ENCODE results near the gene KLHL20. TPM values are rescaled to one million over a fixed set of nuclear protein-coding genes. Genes with fewer than 3 reads are reported as not detected.

Gene KLHL20
- total and polyA plus RNA-seq, 2 of the 8 experiments (the other 6 are each of a cell fraction or from before 2014, with no cell fraction given) = 4.9 to 12.3 TPM

DNA sequence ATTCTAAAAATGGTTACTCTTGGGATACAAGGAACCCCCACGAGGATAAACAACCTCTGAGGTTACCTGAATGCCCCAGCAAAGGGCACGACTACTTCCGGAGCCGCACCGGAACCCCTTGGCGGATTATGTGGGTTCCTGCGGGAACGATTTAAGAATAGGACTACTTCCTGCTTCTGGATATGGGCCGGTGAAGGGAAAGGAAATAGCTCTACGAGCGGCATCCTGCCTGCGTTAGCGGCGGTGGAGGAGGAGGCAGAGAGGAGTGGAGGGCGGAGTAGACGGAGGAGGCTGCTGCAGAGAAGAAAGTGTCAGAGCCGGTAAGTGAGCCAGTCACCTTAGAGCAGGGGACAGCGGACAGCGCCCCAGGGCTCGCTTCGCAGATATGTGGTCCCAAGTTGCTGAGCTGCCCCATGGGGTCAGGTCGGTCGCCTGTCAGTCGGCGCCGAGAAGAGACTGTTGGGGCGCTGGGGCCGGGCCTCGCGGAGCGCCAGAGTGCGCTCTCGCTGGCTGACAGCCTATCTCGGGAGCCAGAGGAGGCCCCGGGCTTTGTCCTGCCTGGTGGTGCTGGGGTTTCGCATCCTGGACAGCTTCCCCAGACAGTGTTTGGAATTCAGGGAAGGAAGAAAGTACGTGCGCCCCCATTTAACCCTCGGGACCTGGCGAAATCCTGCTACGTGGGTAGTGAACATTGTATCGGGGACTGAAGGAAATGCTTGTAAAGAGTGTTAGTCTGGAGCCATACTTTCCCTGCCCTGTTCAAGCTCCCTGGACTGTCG lies at the start of gene KLHL20 (continued):
- TF ChIP-seq RAD21 (IDR thresholded peaks at IDR 0.05 in 1 of 2, conservative IDR thresholded peaks at IDR 0.05 in 1 of 2; ENCODE audit: low read depth in 2 of 2, low read length in 2 of 2) (peak; percentile 5 to 30; a peak in 2 of 4 replicates), SRF (IDR thresholded peaks at IDR 0.05; ENCODE audit: low read depth, low read length) (peak; percentile 78), BCL11A (IDR thresholded peaks at IDR 0.05; ENCODE audit: low read depth in 2 of 2, low read length in 2 of 2) (no peak), POU5F1 (IDR thresholded peaks at IDR 0.05; ENCODE audit: low read depth, low read length) (peak; percentile 60; the same call in 1 of the 2 replicates), POLR2A (IDR thresholded peaks at IDR 0.05; ENCODE audit: control extremely low read depth in 1 of 2, low read depth in 2 of 2, low read length in 2 of 2) (peak in 1 of 2 experiments; percentile 71; a peak in 2 of 3 replicates), BRCA1 (IDR thresholded peaks at IDR 0.05; ENCODE audit: low read depth, low read length) (no peak), HDAC2 (IDR thresholded peaks at IDR 0.05; ENCODE audit: borderline replicate concordance in 1 of 2, low read depth in 2 of 2, low read length in 2 of 2) (peak; percentile 83 to 92; a peak in 3 of 4 replicates), SP4 (IDR thresholded peaks at IDR 0.05; ENCODE audit: low read length) (peak; percentile 81; the same call in 1 of the 2 replicates), EP300 (IDR thresholded peaks at IDR 0.05; ENCODE audit: borderline replicate concordance in 1 of 2, low read depth in 2 of 2, low read length in 2 of 2) (peak in 1 of 2 experiments; percentile 68; a peak in 1 of 3 replicates), HDAC6 (IDR thresholded peaks at IDR 0.05; ENCODE audit: low read depth, low read length) (no peak), PHF8 (conservative IDR thresholded peaks at IDR 0.05; ENCODE audit: low read depth, low read length) (peak; percentile 81), RXRA (IDR thresholded peaks at IDR 0.05; ENCODE audit: insufficient read depth, low read depth, low read length) (0 out of 2 replicates have a peak, but pooled peaks have one; percentile 5), TCF12 (IDR thresholded peaks at IDR 0.05; ENCODE audit: low read depth, low read length) (0 out of 2 replicates have a peak, but pooled peaks have one; percentile 73), POLR2AphosphoS5 (IDR thresholded peaks at IDR 0.05; ENCODE audit: low read depth, low read length) (peak; percentile 77)
- TF ChIP-seq, protein P1, sequence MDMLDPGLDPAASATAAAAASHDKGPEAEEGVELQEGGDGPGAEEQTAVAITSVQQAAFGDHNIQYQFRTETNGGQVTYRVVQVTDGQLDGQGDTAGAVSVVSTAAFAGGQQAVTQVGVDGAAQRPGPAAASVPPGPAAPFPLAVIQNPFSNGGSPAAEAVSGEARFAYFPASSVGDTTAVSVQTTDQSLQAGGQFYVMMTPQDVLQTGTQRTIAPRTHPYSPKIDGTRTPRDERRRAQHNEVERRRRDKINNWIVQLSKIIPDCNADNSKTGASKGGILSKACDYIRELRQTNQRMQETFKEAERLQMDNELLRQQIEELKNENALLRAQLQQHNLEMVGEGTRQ (IDR thresholded peaks at IDR 0.05; ENCODE audit: low read length) = no peak
- TF ChIP-seq, protein P2, sequence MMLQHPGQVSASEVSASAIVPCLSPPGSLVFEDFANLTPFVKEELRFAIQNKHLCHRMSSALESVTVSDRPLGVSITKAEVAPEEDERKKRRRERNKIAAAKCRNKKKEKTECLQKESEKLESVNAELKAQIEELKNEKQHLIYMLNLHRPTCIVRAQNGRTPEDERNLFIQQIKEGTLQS (IDR thresholded peaks at IDR 0.05; ENCODE audit: insufficient read depth, low read depth, low read length) = no peak

Data from H1 (cell line).